PC-3 (cell line): ENCODE data around the gene SURF4. TPM values are rescaled to one million over a fixed set of nuclear protein-coding genes. Genes with fewer than 3 reads are reported as not detected.

Experiments
- ATAC-seq: fragments of 200-7000 bp; cut with Tn5 transposase; 2 replicates; pipeline ENCODE4 v1.9.1; 2020; ENCODE audit warnings: mild to moderate bottlenecking, moderate library complexity
- BruUV-seq: library from RNA; stranded (reverse); fragments of 400-500 nt; replicated peaks from 2 replicates; lab custom pipeline; 2021; lab: Mats Ljungman, UMichigan
- CTCF ChIA-PET: fragments of 300-600 bp; sonication (Branson Sonifier 250); formaldehyde crosslinking; loops from one replicate; lab custom pipeline; 2022; ENCODE audit warnings: antibody characterized with exemption; lab: Charles Lee
- POLR2A ChIA-PET: fragments of 300-600 bp; sonication (Branson Sonifier 250); formaldehyde crosslinking; loops from one replicate; lab custom pipeline; 2022; ENCODE audit warnings: antibody characterized with exemption; ENCODE audit not compliant: unreplicated experiment; lab: Charles Lee
- DNase-seq: peaks from one replicate; pipeline ENCODE4 v3.0.0-alpha.2; 2015
- H2AFZ ChIP-seq: fragments of 300-600 bp; sonication (generic); 2 replicates; pipeline ENCODE4 v1.6.0; 2016; ENCODE audit warnings: antibody characterized with exemption, low read length
- H3F3A ChIP-seq: fragments of 300-600 bp; sonication (generic); one replicate; pipeline ENCODE4 v1.6.0; 2017; ENCODE audit warnings: antibody characterized with exemption, low read length, control low read depth, mild to moderate bottlenecking; ENCODE audit not compliant: unreplicated experiment
- H3K27ac ChIP-seq: fragments of 300-600 bp; sonication (generic); 2 replicates; pipeline ENCODE4 v1.5.1; 2016; ENCODE audit warnings: mild to moderate bottlenecking, low read length
- H3K27me3 ChIP-seq: fragments of 300-600 bp; sonication (generic); 2 replicates; pipeline ENCODE4 v1.6.1; 2016; ENCODE audit warnings: low read length, mixed read lengths
- H3K36me3 ChIP-seq: fragments of 300-600 bp; sonication (generic); 2 replicates; pipeline ENCODE4 v1.6.1; 2016; ENCODE audit warnings: low read depth, mixed run types, low read length, mixed read lengths
- H3K4me1 ChIP-seq: fragments of 300-600 bp; sonication (generic); 2 replicates; pipeline ENCODE4 v1.5.1; 2016; ENCODE audit warnings: low read length; ENCODE audit not compliant: insufficient read depth
- H3K4me2 ChIP-seq: fragments of 300-600 bp; sonication (generic); 2 replicates; pipeline ENCODE4 v1.6.0; 2016; ENCODE audit warnings: low read length
- H3K4me3 ChIP-seq: fragments of 300-600 bp; sonication (generic); 2 replicates; pipeline ENCODE4 v1.5.1; 2016; ENCODE audit warnings: mild to moderate bottlenecking, low read length, mixed read lengths
- H3K79me2 ChIP-seq: fragments of 300-600 bp; sonication (generic); 2 replicates; pipeline ENCODE4 v1.6.1; 2017; ENCODE audit warnings: low read length, mixed read lengths
- H3K9ac ChIP-seq: fragments of 300-600 bp; sonication (generic); 2 replicates; pipeline ENCODE4 v1.6.0; 2016; ENCODE audit warnings: mild to moderate bottlenecking, low read length
- H3K9me2 ChIP-seq: fragments of 300-600 bp; sonication (generic); replicated peaks from 2 replicates; pipeline ENCODE4 v1.6.1; 2016; ENCODE audit warnings: mixed run types, low read length, mixed read lengths
- H3K9me3 ChIP-seq: fragments of 300-600 bp; sonication (generic); 2 replicates; pipeline ENCODE4 v1.6.1; 2016; ENCODE audit warnings: low read length, mixed read lengths
- H4K20me1 ChIP-seq: fragments of 300-600 bp; sonication (generic); 2 replicates; pipeline ENCODE4 v1.6.1; 2016; ENCODE audit warnings: low read length, mixed read lengths
- CTCF ChIP-seq: fragments of 300-600 bp; sonication (generic); conservative IDR thresholded peaks from 2 replicates; pipeline ENCODE4 v1.5.1; 2017; ENCODE audit warnings: antibody characterized with exemption, low read depth, mild to moderate bottlenecking, low read length
- EZH2 ChIP-seq: fragments of 300-600 bp; sonication (generic); IDR thresholded peaks from one replicate; pipeline ENCODE4 v1.6.1; 2017; ENCODE audit warnings: antibody characterized with exemption, mild to moderate bottlenecking, low read length; ENCODE audit not compliant: unreplicated experiment
- EZH2phosphoT487 ChIP-seq: fragments of 300-600 bp; sonication (generic); IDR thresholded peaks from 2 replicates; pipeline ENCODE4 v1.6.1; 2018; ENCODE audit warnings: mild to moderate bottlenecking, antibody characterized with exemption, low read length, borderline replicate concordance
- intact Hi-C: fragments of 100-400 bp; cut with micrococcal nuclease; formaldehyde crosslinking; loops from 2 replicates; pipeline ENCODE4 v1.9.0; 2023
- total RNA-seq: library from RNA; depleted of rRNA; stranded (reverse); fragments of >200 nt; gene quantifications from 2 replicates; pipeline ENCODE4 v1.2.3, GENCODE V29; 2014

Gene SURF4
- total RNA-seq, 1 experiment from 2014 or later, result 161 TPM

DNA sequence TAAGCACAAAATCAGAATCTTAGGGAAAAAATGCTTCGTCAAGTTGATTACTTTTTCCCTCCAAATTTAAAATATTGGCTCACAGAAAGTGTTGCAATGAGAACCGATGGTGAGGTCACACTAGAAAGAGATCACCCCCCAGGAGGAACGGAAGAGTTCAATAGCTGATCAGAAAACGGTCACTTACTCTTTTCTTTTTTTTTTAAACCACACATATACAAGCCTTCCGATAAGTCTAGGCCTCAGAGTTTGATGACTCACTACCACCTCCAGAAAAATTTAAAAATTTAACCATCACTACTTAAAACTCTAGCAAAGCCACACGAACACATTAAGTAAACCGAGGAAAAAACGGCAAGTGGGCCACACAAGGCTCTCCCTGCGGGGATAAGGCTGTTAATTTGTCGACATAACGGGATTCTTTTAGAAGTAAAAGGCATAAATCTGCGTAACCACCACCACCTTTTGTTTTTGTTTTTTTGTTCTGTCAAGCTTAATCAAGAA, 1.2 kb downstream of the SURF4 start:
- Histone ChIP-seq H3K9ac (peak overlapping the region; percentile 90), H3F3A (no peaks in the 10 kb centered on the region), H3K9me2 (no peaks in the 10 kb centered on the region), H3K9me3 (no peaks in the 10 kb centered on the region), H3K27ac (no peak overlapping the region), H3K4me2 (peak overlapping the region; percentile 93), H4K20me1 (peaks cover 20% of the 10 kb centered on the region; the same call in 1 of the 2 replicates), H3K4me3 (peak overlapping the region; percentile 78), H3K4me1 (peaks cover 7% of the 10 kb centered on the region; the same call in 1 of the 2 replicates), H3K79me2 (peaks cover 60% of the 10 kb centered on the region), H3K27me3 (no peaks in the 10 kb centered on the region), H2AFZ (no peak overlapping the region), H3K36me3 (no peaks in the 10 kb centered on the region)
- no peak for DNase-seq
- POLR2A ChIA-PET, result no interaction called here
- TF ChIP-seq EZH2phosphoT487 (no peak), CTCF (no peak), EZH2 (no peak)
- CTCF ChIA-PET, result no interaction called here
- ATAC-seq, result no peak
- intact Hi-C loops, result no loop called here
- TSS peak; percentile 44 for BruUV-seq

GRCh38 chr9:133372144-133372543, 3.7 kb downstream of the SURF4 start:
- Histone ChIP-seq H3K9ac (no peak overlapping the region), H3K4me2 (no peak overlapping the region), H3K4me3 (no peak overlapping the region), H3K9me2 (no peaks in the 10 kb centered on the region), H3K27ac (no peak overlapping the region), H3K79me2 (peaks cover 86% of the 10 kb centered on the region), H2AFZ (no peak overlapping the region), H3K36me3 (no peaks in the 10 kb centered on the region; the same call in 1 of the 2 replicates), H4K20me1 (peaks cover 37% of the 10 kb centered on the region; the same call in 1 of the 2 replicates), H3K27me3 (no peaks in the 10 kb centered on the region), H3F3A (no peaks in the 10 kb centered on the region), H3K9me3 (no peaks in the 10 kb centered on the region), H3K4me1 (peaks cover 15% of the 10 kb centered on the region; the same call in 1 of the 2 replicates)
- POLR2A ChIA-PET, result no interaction called here
- no TSS peak for BruUV-seq
- DNase-seq, result no peak
- intact Hi-C loops, result no loop called here
- CTCF ChIA-PET, result no interaction called here
- ATAC-seq, result no peak
- no peak for TF ChIP-seq CTCF
- no peak for TF ChIP-seq EZH2
- no peak for TF ChIP-seq EZH2phosphoT487

GRCh38 chr9:133371261-133371711, 4.6 kb downstream of the SURF4 start:
- H3K9me3 ChIP-seq, result no peaks in the 10 kb centered on the region
- ChIA-PET POLR2A (no interaction called here), CTCF (no interaction called here)
- BruUV-seq, result no TSS peak
- H3K4me3 ChIP-seq, result no peak overlapping the region
- no peak for DNase-seq
- no peak for ATAC-seq
- no peaks in the 10 kb centered on the region for H3F3A ChIP-seq
- H3K4me2 ChIP-seq, result no peak overlapping the region
- intact Hi-C loops, result no loop called here
- H3K27ac ChIP-seq, result no peak overlapping the region
- peaks cover 37% of the 10 kb centered on the region; the same call in 1 of the 2 replicates for H4K20me1 ChIP-seq
- no peak for TF ChIP-seq EZH2
- TF ChIP-seq CTCF, result no peak
- no peak for TF ChIP-seq EZH2phosphoT487
- peaks cover 8% of the 10 kb centered on the region; the same call in 1 of the 2 replicates for H3K4me1 ChIP-seq
- peaks cover 2% of the 10 kb centered on the region; the same call in 1 of the 2 replicates for H3K36me3 ChIP-seq
- no peak overlapping the region for H2AFZ ChIP-seq
- no peaks in the 10 kb centered on the region for H3K27me3 ChIP-seq
- H3K79me2 ChIP-seq, result peaks cover 90% of the 10 kb centered on the region
- H3K9ac ChIP-seq, result no peak overlapping the region
- H3K9me2 ChIP-seq, result no peaks in the 10 kb centered on the region
